Measurements from ENCODE around the gene JARID2. TPM values are rescaled to one million over a fixed set of nuclear protein-coding genes. Genes with fewer than 3 reads are reported as not detected.

Gene JARID2
- total RNA-seq, 1 donor from 2014 or later: 8.4 TPM

GRCh38 chr6:15464211-15464725 lies 218.4 kb downstream of the JARID2 start:
- ATAC-seq (no peak), DNase-seq (ENCODE audit: missing footprints) (no peak)
- intact Hi-C loops (cut with DNase I): no loop called here

DNA sequence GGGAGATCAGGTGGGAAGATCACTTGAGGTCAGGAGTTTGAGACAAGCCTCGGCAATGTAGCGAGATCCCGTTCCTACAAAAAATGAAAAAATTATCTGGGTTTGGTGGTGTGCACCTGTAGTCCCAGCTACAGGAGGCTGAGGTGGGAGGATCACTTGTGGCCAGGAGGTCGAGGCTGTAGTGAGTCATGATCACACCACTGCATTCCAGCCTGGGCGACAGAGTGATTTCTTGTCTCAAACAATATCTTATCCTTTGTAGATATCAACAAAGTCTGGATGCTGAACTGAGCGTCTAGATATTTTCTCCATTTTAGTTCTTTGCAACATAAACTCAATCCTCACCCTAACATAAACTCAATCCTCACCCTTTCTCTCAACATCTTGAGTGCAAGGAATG lies 219.3 kb downstream of the JARID2 start:
- ATAC-seq (no peak), DNase-seq (ENCODE audit: missing footprints) (no peak)
- intact Hi-C loops (cut with DNase I): no loop called here

DNA sequence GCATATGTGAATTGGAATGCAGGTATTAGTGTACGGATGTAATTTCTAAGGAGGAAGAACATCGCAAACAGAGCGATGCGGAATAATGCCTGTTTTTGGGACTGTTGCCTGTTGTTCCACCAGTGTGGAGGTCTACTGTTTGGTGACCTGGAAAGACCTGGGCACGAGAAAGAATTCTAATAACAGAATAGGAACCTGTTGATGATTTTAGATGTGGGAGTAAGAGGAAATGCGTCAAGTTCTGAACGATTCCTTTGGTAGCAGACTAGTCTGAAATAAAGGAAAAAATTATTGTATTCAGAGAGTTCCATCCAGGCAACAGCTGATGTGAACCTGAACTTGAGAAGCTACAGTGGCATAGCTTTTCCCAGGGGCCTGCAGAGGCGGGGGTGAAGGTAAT lies 224.9 kb downstream of the JARID2 start:
- ATAC-seq (no peak), DNase-seq (ENCODE audit: missing footprints) (no peak)
- intact Hi-C loops (cut with DNase I): no loop called here

GRCh38 chr6:15472621-15473020 lies 226.8 kb downstream of the JARID2 start:
- intact Hi-C loops (cut with DNase I): no loop called here
- DNase-seq (ENCODE audit: missing footprints) (no peak), ATAC-seq (no peak)

- intact Hi-C loops (cut with DNase I): no loop called here
- DNase-seq (ENCODE audit: missing footprints): no peak
- ATAC-seq: no peak
Observed at GRCh38 chr6:15473174-15473573, 227.3 kb downstream of the JARID2 start.

DNA sequence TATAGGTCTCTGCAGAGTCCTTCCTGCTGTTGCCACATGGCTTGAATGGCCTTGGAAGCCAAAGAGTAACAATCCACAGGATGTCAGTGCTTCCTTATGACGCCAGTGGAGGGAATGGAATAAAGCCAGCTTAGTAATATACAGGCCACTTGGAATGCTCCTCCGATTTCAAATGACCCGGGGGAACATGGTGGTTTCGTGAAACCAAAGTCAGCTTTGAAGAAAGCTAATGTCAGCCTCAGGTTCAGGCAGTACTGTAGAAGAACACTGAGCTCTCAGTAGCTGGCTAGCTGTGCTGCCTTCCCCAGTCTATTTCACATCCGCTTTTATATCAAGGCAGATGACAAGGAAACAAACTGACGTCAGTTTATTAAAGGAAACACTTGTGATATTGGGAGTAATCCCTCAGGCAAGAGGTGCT lies 227.9 kb downstream of the JARID2 start:
- ATAC-seq (peak; percentile 78), DNase-seq (ENCODE audit: missing footprints) (no peak)
- intact Hi-C loops (cut with DNase I): no loop called here

DNA sequence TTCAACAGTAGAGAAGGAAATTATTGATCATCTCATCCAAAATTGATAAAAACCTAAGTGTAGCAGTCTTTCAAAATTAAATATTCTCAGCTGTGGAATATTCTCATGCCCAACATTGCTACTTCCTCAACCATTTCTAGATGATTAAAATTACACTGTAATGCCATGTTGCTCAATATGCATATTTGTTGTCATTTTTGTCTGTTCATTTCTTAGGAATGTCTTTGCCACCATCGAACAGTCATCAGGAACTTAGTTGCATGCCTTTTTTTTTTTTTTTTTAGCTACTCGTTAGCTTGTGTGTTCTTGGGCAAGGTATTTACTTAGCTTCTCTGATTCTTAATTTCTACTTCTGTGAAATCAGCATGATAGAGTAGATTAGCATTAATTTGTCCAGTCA lies 228.3 kb downstream of the JARID2 start:
- intact Hi-C loops (cut with DNase I): no loop called here
- ATAC-seq (no peak), DNase-seq (ENCODE audit: missing footprints) (no peak)

DNA sequence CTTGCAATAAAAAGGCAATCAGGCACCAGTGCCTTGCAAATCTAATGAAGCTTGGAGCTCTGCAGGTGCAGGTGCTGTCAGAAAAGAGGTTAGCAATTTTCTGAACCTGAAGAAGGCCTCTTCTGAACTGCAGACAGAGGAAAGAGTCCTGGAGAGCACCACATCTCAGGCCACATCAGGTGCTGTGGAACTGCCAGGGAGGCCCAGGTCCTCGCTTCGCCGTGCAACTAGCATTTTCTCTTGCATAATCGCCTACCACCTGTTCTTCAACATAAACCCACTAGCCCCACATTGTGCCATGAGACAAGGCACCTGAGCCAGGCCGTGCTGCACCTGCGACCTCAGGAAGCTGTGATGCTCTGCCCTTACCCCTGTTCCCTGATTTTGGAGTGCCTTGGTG lies 229.4 kb downstream of the JARID2 start:
- ATAC-seq (no peak), DNase-seq (ENCODE audit: missing footprints) (no peak)
- intact Hi-C loops (cut with DNase I): no loop called here

GRCh38 chr6:15475872-15476271 lies 230.0 kb downstream of the JARID2 start:
- ATAC-seq (no peak), DNase-seq (ENCODE audit: missing footprints) (no peak)
- intact Hi-C loops (cut with DNase I): no loop called here

DNA sequence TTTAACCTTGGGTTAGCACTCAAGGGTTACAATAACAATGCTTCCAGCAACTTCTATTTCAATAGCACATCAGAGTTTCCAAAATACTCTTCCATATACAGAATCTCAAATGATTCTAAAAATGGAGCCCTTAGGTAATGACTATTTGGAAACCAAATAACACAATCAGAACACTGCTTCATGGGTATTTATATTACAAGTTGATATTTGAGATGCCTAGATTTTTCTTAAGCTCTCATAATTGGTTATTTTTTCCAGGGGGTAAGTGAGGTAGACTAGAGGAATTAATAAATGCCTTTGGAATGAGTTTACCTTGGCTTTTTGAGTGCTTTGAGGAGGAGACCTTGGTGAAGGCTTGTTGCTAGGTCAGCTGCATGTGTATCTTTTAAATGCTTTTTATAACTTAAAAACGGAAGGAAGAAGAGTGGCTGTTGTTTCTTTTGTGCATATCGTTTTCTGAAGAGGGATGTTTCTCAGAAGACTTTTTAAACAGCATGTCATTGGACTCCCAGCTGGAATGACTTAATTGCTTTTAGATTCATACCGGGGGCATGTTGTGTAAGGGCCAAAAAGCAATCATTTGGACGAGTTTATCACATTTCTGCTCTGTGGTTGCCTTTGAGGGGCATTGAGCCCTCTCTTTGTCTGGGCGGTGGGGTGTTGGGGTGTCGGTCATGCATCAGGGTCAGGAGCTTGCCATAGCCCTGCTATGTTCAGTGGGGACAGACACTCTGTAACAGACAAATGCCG lies 230.9 kb downstream of the JARID2 start:
- intact Hi-C loops (cut with DNase I): no loop called here

GRCh38 chr6:15477746-15478145 lies 231.9 kb downstream of the JARID2 start:
- intact Hi-C loops (cut with DNase I): no loop called here
- DNase-seq (ENCODE audit: missing footprints): no peak
- ATAC-seq: no peak

More for the DNA sequence above, 230.9 kb downstream of the JARID2 start:
- ATAC-seq: peak; percentile 27
- no peak for DNase-seq (ENCODE audit: missing footprints)

- DNase-seq (ENCODE audit: missing footprints) (no peak), ATAC-seq (peak; percentile 36)
- intact Hi-C loops (cut with DNase I): loop anchor here (10.0 kb wide), 1 partner anchor 75 kb away; no protein-coding TSS in a partner anchor
Observed at GRCh38 chr6:15479761-15480160, 233.9 kb downstream of the JARID2 start.

DNA sequence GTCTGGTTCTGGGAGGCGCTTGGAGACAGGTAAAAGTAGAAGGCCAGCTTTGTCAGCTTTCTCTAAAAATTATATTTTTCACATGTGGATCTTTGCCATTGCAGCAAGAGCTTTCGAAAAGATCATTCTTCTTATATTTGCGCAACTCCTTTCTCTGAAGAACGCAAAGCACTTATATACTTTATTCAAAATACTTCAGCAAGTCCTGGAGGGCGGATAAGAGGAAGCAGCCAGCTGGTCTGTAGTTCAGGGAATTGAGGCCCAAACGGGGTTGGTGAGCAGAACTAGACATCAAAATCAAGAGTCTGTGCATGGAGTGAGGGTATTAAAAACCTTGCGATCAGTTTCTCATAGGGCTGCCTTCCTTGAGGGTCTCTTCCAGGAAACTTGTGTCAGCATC lies 234.7 kb downstream of the JARID2 start:
- intact Hi-C loops (cut with DNase I): loop anchor here (10.0 kb wide), 1 partner anchor 76 kb away; no protein-coding TSS in a partner anchor
- ATAC-seq (no peak), DNase-seq (ENCODE audit: missing footprints) (no peak)

- no peak for DNase-seq (ENCODE audit: missing footprints)
- no peak for ATAC-seq
- intact Hi-C loops (cut with DNase I): loop anchor here (10.0 kb wide), 1 partner anchor 77 kb away; no protein-coding TSS in a partner anchor
Observed at GRCh38 chr6:15481390-15482291, 235.8 kb downstream of the JARID2 start.

GRCh38 chr6:15483060-15483459 lies 237.2 kb downstream of the JARID2 start:
- no peak for DNase-seq (ENCODE audit: missing footprints)
- ATAC-seq: no peak
- intact Hi-C loops (cut with DNase I): loop anchor here (10.0 kb wide), 1 partner anchor 78 kb away; no protein-coding TSS in a partner anchor

GRCh38 chr6:15484140-15484539 lies 238.3 kb downstream of the JARID2 start:
- intact Hi-C loops (cut with DNase I): loop anchor here (10.0 kb wide), 1 partner anchor 79 kb away; no protein-coding TSS in a partner anchor
- ATAC-seq (no peak), DNase-seq (ENCODE audit: missing footprints) (no peak)

GRCh38 chr6:15484821-15485220 lies 239.0 kb downstream of the JARID2 start:
- no peak for ATAC-seq
- intact Hi-C loops (cut with DNase I): loop anchor here (5.0 to 10.0 kb wide), 2 partner anchors 38 to 80 kb away; no protein-coding TSS in a partner anchor
- DNase-seq (ENCODE audit: missing footprints): no peak

DNA sequence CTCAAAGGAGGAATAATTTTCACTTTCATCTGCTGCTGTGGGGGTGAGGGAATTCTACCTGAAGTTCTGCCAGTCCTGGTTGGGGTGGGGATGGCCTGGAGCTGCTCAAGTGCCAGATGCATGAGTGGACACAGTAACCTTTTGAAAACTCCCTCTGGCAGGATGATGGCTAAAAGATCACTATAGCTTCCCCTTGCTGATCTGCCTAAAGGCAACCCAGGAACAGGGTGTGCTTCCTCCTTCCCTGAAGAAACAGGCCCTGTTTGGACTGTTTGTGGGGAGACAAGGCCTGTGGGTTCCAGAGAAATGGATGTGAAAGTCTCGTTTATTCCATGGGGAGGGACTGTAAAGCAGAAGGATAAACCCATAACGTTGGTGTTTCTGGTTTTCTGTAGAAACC lies 240.1 kb downstream of the JARID2 start:
- DNase-seq (ENCODE audit: missing footprints) (no peak), ATAC-seq (no peak)
- intact Hi-C loops (cut with DNase I): loop anchor here (5.0 to 10.0 kb wide), 2 partner anchors 39 to 81 kb away; no protein-coding TSS in a partner anchor

DNA sequence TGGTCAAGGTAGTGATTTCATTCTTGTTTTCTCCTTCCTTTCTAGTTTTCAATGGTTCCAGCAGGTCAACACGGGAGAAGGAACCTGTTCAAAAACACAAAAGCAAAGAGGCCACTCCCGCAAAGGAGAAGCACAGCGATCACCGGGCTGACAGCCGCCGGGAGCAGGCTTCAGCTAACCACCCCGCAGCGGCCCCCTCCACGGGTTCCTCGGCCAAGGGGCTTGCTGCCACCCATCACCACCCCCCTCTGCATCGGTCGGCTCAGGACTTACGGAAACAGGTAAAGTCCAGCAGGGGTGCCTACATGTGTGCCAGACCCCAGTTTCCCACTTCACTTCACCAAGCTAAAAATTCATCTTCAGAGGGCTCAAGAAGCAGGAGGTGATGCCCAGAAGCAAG lies 241.4 kb downstream of the JARID2 start:
- ATAC-seq (no peak), DNase-seq (ENCODE audit: missing footprints) (no peak)
- intact Hi-C loops (cut with DNase I): loop anchor here (5.0 to 10.0 kb wide), 2 partner anchors 40 to 82 kb away; no protein-coding TSS in a partner anchor
